GM18909 (cell line): ENCODE results near the gene MT1A.

ENCODE experiments used
- ATAC-seq: cut with Tn5 transposase; IDR thresholded peaks from one replicate; pipeline ENCODE4 v1.9.1; 2021; ENCODE audit warnings: mild to moderate bottlenecking; ENCODE audit not compliant: unreplicated experiment, poor library complexity

MT1A gene

GRCh38 chr16:56637814-56638750 lies at the start of gene MT1A:
TSS of gene MT1A (plus strand) at chr16:56638666. CDS start at chr16:56638739, 73 bp downstream.
- ATAC-seq: no peak

- ATAC-seq: no peak
Observed at GRCh38 chr16:56588781-56589140, 49.7 kb upstream of the MT1A start.

DNA sequence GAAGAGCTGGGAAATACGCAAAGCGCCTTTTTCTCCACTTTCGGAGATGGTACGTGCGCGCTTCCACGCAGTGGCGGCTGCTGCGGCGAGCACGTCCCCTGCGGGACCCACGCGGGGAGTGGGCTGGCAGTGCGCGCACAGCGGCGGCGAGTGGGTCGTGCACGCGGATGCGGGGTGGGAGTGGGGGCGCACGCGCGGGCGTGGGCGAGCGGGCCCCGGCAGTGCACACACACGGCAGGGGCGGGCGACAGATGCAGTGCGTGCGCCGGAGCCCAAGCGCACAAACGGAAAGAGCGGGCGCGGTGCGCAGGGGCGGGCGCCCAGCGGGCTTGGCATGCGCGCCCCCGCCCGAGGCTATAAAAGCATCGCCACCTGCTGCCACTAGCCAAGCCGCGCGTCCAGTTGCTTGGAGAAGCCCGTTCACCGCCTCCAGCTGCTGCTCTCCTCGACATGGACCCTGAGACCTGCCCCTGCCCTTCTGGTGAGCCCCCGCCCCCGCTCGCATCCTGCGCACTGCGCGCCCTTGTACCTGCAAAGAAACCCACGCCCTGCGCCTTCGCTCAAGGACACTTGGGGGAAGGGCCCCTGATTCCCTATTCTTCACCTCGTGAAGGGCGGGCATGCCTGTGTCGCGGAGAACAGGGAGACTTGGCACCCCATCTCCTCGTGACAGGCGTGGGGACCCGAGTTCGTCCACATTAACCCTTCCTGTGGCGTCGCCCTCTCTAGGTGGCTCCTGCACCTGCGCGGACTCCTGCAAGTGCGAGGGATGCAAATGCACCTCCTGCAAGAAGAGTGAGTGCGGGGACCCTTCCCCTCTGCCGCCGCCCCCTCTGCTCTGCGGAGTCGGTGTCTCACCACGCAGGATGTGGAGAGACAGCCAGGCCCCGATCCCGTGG lies 49.1 kb upstream of the MT1A start, which contains the start of gene MT3:
MT3 (plus strand) TSS at position 388 of the 899 bp plus-strand sequence; CDS start at position 451, 63 bp downstream.
- no peak for ATAC-seq

DNA sequence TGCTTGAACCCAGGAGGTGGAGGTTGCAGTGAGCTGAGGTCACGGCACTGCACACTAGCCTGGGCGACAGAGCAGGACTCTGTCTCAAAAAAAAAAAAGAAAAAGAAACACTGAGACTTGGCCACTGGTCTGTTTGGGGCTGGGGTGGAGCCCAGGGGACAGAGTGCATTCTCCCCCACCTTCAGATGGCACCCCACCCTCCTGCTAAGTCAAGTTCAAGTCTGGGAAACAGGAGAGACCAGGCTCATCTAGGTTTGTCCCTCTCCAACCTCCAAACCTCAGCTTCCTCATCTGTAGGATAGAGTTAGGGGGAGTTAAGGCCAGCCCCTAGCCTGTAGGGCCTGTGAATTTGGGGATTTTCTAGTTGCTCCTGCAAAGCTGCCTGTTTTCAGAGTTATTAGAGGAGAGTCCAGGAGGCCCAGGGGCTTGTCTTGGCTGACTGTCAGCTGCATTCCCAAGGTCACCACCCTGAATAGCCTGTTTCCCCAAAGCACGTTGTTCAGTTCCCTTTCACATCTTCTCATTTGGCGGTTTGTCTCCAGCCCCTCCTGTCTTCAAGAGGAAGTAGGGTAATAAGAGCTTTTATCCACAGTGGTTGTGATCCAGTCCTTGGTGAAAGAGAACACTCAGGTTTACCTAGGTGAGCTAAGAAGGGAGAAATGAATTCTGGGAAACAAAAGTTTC lies 46.9 kb upstream of the MT1A start:
- ATAC-seq: no peak

DNA sequence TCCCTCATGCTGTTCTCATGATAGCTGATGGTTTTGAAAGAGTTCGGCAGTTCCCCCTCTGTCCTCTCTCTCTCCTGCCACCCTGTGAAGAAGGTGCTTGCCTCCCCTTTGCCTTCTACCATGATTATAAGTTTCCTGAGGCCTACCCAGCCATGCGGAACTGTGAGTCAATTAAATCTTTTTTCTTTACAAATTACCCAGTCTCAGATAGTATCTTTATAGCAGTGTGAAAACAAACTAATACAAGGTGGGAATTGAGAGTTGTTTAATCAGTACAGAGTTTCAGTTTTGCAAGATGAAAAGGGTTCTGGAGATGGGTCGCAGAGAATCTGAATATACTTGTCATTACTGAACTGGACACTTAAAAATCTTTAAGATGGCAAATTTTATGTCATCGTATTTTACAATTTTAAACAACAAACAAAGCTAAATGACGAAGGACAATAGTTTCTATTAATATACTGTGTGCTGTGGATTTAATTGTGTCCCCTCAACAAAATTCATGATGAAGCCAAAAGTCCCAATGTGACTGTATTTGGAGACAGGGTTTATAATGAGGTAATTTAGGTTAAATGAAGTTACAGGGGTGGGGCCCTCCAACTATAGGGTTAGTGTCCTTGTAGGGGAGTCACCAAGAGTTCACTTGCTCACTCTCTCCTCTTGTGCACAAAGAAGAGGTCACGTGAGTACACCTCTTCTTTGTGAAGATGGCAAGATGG lies 44.7 kb upstream of the MT1A start:
- ATAC-seq: no peak

DNA sequence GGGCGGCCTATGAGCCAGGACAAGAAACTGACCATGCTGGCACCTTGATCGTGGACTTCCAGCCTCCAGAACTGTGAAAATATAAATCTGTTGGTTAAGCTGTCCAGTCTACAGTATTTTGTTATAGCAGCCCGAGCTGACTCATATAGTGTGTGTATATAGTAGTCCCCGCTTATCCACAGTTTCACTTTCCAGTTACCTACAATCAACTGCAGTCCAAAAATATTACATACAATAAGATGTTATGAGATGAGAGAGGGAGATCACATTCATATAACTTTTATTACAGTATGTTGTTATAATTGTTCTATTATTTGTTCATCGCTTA lies 44.2 kb upstream of the MT1A start:
- ATAC-seq: no peak

DNA sequence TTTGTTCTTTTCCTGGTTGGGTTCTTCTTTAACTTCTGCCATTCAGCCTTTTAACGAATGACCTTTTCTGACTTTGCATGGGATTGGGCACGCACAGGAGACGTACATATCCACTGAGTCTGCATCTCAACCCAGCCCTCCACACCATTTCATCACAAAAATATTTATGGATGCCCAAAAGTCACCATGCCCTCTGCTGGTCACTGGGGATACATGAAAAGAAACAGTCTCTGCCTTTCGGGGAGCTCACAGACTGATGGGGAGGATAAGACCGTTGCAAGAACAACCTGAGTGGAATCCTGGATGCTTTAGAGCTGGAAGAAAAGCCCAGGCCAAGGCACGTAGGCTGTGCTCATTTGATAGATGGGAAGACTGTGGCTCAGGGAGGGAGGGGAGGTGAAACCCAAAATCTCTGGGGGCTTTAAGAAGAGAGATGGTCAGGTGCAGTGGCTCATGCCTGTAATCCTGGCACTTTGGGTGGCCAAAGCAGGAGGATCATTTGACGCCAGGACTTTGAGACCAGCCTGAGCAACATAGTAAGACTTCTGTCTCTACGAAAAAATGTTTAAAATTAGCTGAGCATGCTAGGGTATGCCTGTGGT lies 38.0 kb upstream of the MT1A start:
- no peak for ATAC-seq

- no peak for ATAC-seq
Observed at GRCh38 chr16:56601325-56601724, 37.1 kb upstream of the MT1A start.

- no peak for ATAC-seq
Observed at GRCh38 chr16:56603589-56603988, 34.9 kb upstream of the MT1A start.

GRCh38 chr16:56604966-56605365 lies 33.5 kb upstream of the MT1A start:
- no peak for ATAC-seq

DNA sequence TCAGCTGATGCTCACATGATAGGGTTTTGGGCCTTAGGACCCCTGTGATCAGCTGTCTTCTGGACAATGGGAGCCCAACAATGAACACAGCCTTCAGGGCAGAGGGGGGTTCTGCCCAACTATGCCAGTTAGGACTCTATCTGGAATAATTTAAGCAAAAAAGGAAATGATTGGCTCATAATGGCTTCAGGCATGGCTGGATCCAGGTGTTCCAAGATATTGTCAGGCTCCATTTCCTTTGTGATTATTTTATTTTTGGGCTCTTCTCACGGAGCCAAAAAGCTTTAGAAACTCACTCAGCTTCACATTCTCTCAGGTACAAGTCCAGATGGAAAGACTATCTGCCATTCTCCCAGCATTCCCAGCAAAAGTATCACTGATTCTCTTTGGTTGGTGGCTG lies 33.0 kb upstream of the MT1A start:
- ATAC-seq: no peak

GRCh38 chr16:56606071-56606475 lies 32.4 kb upstream of the MT1A start:
- no peak for ATAC-seq

DNA sequence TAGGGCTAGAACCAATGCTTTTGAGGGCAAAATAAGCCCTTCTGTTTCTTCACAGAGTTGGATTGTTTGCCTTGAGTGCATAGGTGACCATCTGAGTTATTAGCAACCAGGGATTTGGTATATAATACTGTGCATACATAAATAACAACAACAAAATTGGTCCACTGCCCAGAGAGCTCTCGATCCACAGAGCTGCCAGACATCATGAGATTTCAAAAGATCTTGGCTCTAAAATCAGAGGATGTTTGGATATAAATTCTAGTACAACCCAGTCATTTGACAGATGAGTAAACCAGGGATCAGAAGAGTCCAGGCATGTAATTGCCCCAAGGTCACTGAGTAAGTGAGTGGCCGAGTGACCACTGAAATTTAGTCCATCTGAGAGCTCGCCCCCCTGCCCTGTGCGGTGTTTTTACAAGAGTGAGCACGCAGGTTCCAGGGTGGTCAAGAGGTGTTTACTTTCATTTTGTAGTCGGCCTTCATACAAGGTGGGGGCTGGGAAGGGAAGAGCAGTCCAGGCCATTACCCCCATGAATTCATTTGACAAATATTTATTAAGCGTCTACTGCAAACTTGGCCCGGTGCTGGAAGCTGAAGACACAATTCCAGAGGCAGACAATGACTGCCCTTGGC lies 31.9 kb upstream of the MT1A start:
- no peak for ATAC-seq

DNA sequence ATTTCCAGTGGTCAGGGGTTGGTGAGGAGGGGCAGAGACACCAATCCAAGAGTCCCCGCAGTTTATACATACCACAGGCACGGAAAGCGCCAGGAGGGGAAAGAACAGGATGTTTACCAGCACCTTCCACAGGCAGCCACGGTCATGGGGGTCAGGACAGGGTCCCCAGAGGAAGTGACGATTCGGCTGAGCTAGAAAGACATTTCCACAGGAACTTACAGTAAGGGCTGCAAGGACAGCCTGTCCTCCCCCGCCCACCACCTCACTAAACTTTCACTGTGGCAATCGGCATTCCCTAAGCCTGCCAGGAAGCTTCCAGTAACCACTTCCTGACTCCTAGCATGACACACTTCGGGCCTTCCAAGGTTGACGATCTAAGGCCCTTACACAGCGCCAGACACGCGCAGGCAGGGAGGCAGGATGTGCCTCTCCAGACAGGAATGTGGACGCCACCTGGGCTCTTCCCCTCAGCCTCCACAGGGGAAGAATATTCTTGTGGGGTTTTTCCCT lies 31.3 kb upstream of the MT1A start:
- ATAC-seq: no peak

DNA sequence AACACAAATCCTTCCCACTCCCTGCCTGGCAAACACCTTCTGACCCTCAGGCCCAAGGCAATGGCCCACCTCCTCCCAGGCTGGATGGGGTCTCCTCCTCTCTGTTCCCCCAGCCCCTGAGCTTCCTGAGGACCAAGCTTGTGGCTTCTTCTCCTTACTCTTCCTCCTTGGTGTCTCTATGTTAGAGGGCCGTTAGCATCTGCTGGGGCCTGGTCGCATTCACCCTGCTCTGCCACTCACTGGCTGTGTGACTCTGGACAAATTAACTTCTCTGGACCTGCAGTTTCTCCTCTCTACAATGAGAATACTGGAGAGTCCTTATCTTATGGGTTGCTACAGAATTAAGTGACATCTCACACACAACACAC lies 30.8 kb upstream of the MT1A start:
- no peak for ATAC-seq

DNA sequence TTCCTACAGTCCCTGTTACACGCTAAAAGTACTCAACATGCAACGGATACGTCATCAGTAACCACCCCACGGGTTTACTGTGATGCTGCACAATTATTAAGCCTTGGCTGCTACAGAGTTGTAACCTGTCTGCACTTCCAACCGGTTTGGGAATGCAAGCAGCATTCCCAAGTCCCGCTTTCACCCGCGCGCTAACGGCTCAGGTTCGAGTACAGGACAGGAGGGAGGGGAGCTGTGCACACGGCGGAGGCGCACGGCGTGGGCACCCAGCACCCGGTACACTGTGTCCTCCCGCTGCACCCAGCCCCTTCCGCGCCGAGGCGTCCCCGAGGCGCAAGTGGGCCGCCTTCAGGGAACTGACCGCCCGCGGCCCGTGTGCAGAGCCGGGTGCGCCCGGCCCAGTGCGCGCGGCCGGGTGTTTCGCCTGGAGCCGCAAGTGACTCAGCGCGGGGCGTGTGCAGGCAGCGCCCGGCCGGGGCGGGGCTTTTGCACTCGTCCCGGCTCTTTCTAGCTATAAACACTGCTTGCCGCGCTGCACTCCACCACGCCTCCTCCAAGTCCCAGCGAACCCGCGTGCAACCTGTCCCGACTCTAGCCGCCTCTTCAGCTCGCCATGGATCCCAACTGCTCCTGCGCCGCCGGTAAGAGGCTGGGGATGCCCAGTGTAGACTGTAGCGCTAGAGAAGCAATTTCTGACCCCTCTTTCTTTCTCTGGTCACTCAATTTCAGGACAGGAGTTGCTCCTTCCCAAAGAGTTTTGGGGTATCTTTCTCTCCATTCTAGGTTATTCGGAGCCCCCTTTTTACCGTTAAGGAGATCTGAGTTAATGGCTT lies 30.2 kb upstream of the MT1A start, which contains the start of gene MT2A:
MT2A (plus strand) TSS at position 542 of the 833 bp plus-strand sequence; CDS start at position 614, 72 bp downstream.
- ATAC-seq: peak; percentile 89

- no peak for ATAC-seq
Observed at GRCh38 chr16:56608876-56609462, 29.5 kb upstream of the MT1A start.

DNA sequence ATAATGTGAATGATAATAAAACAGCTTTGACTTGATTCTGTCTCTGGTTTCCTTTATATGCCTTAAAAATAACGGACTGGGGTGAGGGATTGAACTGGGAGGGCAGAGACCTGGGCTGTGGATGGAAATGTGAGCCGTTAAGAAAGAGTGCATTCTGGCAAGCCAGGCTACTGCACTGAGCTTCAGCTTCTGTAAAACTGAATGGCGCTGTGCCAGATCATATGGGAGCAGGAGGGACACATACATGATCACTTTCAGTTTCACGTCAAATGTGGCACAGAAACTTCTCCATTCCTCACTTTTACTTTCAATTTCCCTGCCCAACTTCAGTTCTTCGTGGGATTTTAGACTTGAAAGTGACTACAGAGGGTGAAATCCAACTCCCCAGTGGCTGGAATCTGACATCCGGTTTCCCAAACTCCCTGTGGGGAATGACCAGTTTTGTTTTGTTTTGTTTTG lies 29.0 kb upstream of the MT1A start:
- ATAC-seq: peak; percentile 39
